ENCODE measurements around the gene PHRF1.

PHRF1 gene

GRCh38 chr11:597166-597725 is 21.0 kb downstream of the PHRF1 start:
- DNase-seq (ENCODE audit: low read depth): no peak

GRCh38 chr11:598005-598680 is 21.9 kb downstream of the PHRF1 start:
- DNase-seq (ENCODE audit: low read depth): no peak

- DNase-seq (ENCODE audit: low read depth): no peak
These were observed 25.4 kb downstream of the PHRF1 start for GRCh38 chr11:601573-602245.

- no peak for DNase-seq (ENCODE audit: low read depth)
These were observed 26.9 kb downstream of the PHRF1 start for GRCh38 chr11:603154-603553.

GRCh38 chr11:605286-606129 is 29.2 kb downstream of the PHRF1 start:
- DNase-seq (ENCODE audit: low read depth): no peak

GRCh38 chr11:606245-606644 is 30.0 kb downstream of the PHRF1 start:
- no peak for DNase-seq (ENCODE audit: low read depth)

GRCh38 chr11:607020-607780 is 30.9 kb downstream of the PHRF1 start:
- DNase-seq (ENCODE audit: low read depth): no peak

- no peak for DNase-seq (ENCODE audit: low read depth)
These were observed 31.8 kb downstream of the PHRF1 start for GRCh38 chr11:607971-608659.

GRCh38 chr11:608791-609251 is 32.6 kb downstream of the PHRF1 start:
- DNase-seq (ENCODE audit: low read depth): no peak

- no peak for DNase-seq (ENCODE audit: low read depth)
These were observed 33.1 kb downstream of the PHRF1 start for GRCh38 chr11:609341-609811.

- DNase-seq (ENCODE audit: low read depth): no peak
These were observed 34.0 kb downstream of the PHRF1 start for GRCh38 chr11:610146-610801.

GRCh38 chr11:611001-611996 is 35.0 kb downstream of the PHRF1 start:
- no peak for DNase-seq (ENCODE audit: low read depth)

- DNase-seq (ENCODE audit: low read depth): no peak
These were observed 36.1 kb downstream of the PHRF1 start for GRCh38 chr11:612201-612960.

GRCh38 chr11:612961-613300 is 36.7 kb downstream of the PHRF1 start:
- DNase-seq (ENCODE audit: low read depth): no peak

GRCh38 chr11:613369-613968 is 37.2 kb downstream of the PHRF1 start:
- DNase-seq (ENCODE audit: low read depth): peak; percentile 68

- no peak for DNase-seq (ENCODE audit: low read depth)
These were observed 37.9 kb downstream of the PHRF1 start for GRCh38 chr11:614021-614622.

- no peak for DNase-seq (ENCODE audit: low read depth)
These were observed 38.6 kb downstream of the PHRF1 start for GRCh38 chr11:614623-615503.
